Stomach (tissue), 4 donors: ENCODE measurements around the gene ARHGAP33.
"Not testable (repeated sequence)": the region's sequence is repeated elsewhere in the genome, so short reads cannot be mapped to it uniquely, and the experiment has no call there.

ENCODE experiments used
- EP300 ChIP-seq: sonication (generic); formaldehyde crosslinking; IDR thresholded peaks from one replicate; pipeline ENCODE4 v1.6.1; 2017; ENCODE audit warnings: antibody characterized with exemption
- POLR2A ChIP-seq, 4 donors: fragments of 450-650 bp; IDR thresholded peaks; one replicate each; pipeline ENCODE4 v1.6.1; 2016; ENCODE audit warnings: antibody characterized with exemption in 4 of 4, control low read depth in 2 of 4, mild to moderate bottlenecking in 1 of 4, moderate library complexity in 1 of 4
- TF ChIP-seq, protein P1 (sequence below), 7 experiments: fragments of 450-650 bp in 4 of 7; fragments of 200-600 bp in 3 of 7; sonication (generic) in 3 of 7; IDR thresholded peaks; one replicate each; pipeline ENCODE4 v1.5.1; 2016 to 2019; ENCODE audit warnings: antibody characterized with exemption in 7 of 7, control low read depth in 2 of 7, mild to moderate bottlenecking in 1 of 7

GRCh38 chr19:35795564-35795963 lies 20.2 kb downstream of the ARHGAP33 start:
- TF ChIP-seq, protein P1, sequence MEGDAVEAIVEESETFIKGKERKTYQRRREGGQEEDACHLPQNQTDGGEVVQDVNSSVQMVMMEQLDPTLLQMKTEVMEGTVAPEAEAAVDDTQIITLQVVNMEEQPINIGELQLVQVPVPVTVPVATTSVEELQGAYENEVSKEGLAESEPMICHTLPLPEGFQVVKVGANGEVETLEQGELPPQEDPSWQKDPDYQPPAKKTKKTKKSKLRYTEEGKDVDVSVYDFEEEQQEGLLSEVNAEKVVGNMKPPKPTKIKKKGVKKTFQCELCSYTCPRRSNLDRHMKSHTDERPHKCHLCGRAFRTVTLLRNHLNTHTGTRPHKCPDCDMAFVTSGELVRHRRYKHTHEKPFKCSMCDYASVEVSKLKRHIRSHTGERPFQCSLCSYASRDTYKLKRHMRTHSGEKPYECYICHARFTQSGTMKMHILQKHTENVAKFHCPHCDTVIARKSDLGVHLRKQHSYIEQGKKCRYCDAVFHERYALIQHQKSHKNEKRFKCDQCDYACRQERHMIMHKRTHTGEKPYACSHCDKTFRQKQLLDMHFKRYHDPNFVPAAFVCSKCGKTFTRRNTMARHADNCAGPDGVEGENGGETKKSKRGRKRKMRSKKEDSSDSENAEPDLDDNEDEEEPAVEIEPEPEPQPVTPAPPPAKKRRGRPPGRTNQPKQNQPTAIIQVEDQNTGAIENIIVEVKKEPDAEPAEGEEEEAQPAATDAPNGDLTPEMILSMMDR (IDR thresholded peaks at IDR 0.05) = not testable (repeated sequence)
- TF ChIP-seq EP300; POLR2A (IDR thresholded peaks at IDR 0.05): not testable (repeated sequence)
